Endothelial cell of umbilical vein (primary cell): ENCODE data around the gene IGSF6. TPM values are rescaled to one million over a fixed set of nuclear protein-coding genes. Genes with fewer than 3 reads are reported as not detected.
"Not testable (repeated sequence)": the region's sequence is repeated elsewhere in the genome, so short reads cannot be mapped to it uniquely, and the experiment has no call there.

Experiments
- BruUV-seq: library from RNA; stranded (reverse); fragments of 400-500 nt; replicated peaks from 2 replicates; lab custom pipeline; 2021; lab: Mats Ljungman, UMichigan
- CTCF ChIA-PET: fragments of 300-600, 350-600 bp; sonication (Branson Sonifier 250); formaldehyde crosslinking; loops from one replicate; lab custom pipeline; 2021; ENCODE audit warnings: antibody characterized with exemption, inconsistent platforms; lab: Charles Lee
- POLR2A ChIA-PET: fragments of 300-600, 350-600 bp; sonication (Branson Sonifier 250); formaldehyde crosslinking; loops from one replicate; lab custom pipeline; 2021; ENCODE audit warnings: antibody characterized with exemption, inconsistent platforms; lab: Charles Lee
- DNase-seq: peaks from one replicate; pipeline ENCODE4 v3.0.0-alpha.2; 2011; ENCODE audit warnings: low read depth, low spot score
- FAIRE-seq: peaks from 2 replicates; lab custom pipeline; 2011; peaks lifted over from hg19 to GRCh38; lab: Jason Lieb, UNC
- H2AFZ ChIP-seq: 2 replicates; pipeline ENCODE4 v1.6.0; 2012; ENCODE audit warnings: low read depth, low read length, control low read depth, inconsistent platforms
- H3K27ac ChIP-seq: 2 replicates; pipeline ENCODE4 v1.5.1; 2011; ENCODE audit warnings: low read depth, mild to moderate bottlenecking, control low read depth, low read length, moderate library complexity; ENCODE audit not compliant: insufficient read depth
- H3K27me3 ChIP-seq, 2 experiments: 2 replicates each; pipeline versions ENCODE4 v1.6.0 to v1.6.1; 2011; ENCODE audit warnings: low read length in 2 of 2, mixed read lengths in 1 of 2; ENCODE audit not compliant: control insufficient read depth in 2 of 2, insufficient read depth in 2 of 2
- H3K36me3 ChIP-seq, 2 experiments: 2 replicates in 1 of 2; 3 replicates in 1 of 2; pipeline ENCODE4 v1.5.1; 2011; ENCODE audit warnings: low read length in 2 of 2, mild to moderate bottlenecking in 1 of 2, moderate library complexity in 1 of 2; ENCODE audit not compliant: control insufficient read depth in 2 of 2, insufficient read depth in 2 of 2; ENCODE audit errors: extremely low read depth in 1 of 2
- H3K4me1 ChIP-seq: 3 replicates; pipeline ENCODE4 v1.5.1; 2011; ENCODE audit warnings: mild to moderate bottlenecking, low read length; ENCODE audit not compliant: control insufficient read depth, insufficient read depth; ENCODE audit errors: extremely low read depth
- H3K4me2 ChIP-seq: 2 replicates; pipeline ENCODE4 v1.6.1; 2011; ENCODE audit warnings: low read length, control low read depth, mixed read lengths; ENCODE audit not compliant: insufficient read depth
- H3K4me3 ChIP-seq, 3 experiments: fragments of 200-600 bp in 1 of 3; sonication (generic), shearing (Covaris generic) in 1 of 3; replicated peaks in 1 of 3; 2 replicates each; pipeline ENCODE4 v1.5.1; 2011 to 2016; ENCODE audit warnings: control low read depth in 3 of 3, low read length in 3 of 3, mild to moderate bottlenecking in 2 of 3, inconsistent platforms in 1 of 3, low read depth in 1 of 3, moderate library complexity in 1 of 3; ENCODE audit not compliant: insufficient read depth in 1 of 3
- H3K79me2 ChIP-seq: 2 replicates; pipeline ENCODE4 v1.6.0; 2012; ENCODE audit warnings: low read length, inconsistent platforms; ENCODE audit not compliant: control insufficient read depth, insufficient read depth
- H3K9ac ChIP-seq: replicated peaks from 2 replicates; pipeline ENCODE3; 2011; ENCODE audit warnings: low read length, control low read depth; ENCODE audit not compliant: insufficient read depth; ENCODE audit errors: extremely low read depth
- H3K9me1 ChIP-seq: replicated peaks from 3 replicates; pipeline ENCODE4 v1.6.0; 2011; ENCODE audit warnings: mild to moderate bottlenecking, low read length; ENCODE audit not compliant: control insufficient read depth, insufficient read depth; ENCODE audit errors: extremely low read depth
- H3K9me3 ChIP-seq: replicated peaks from 2 replicates; pipeline ENCODE4 v1.5.1; 2012; ENCODE audit warnings: low read length, inconsistent platforms; ENCODE audit not compliant: control insufficient read depth, insufficient read depth
- H4K20me1 ChIP-seq: replicated peaks from 2 replicates; pipeline ENCODE3; 2011; ENCODE audit warnings: mild to moderate bottlenecking, low read length; ENCODE audit not compliant: control insufficient read depth, insufficient read depth; ENCODE audit errors: extremely low read depth
- EZH2 ChIP-seq: IDR thresholded peaks from 2 replicates; pipeline ENCODE4 v1.6.1; 2012; ENCODE audit warnings: borderline replicate concordance, low read depth, mild to moderate bottlenecking, moderate library complexity, low read length, inconsistent platforms; ENCODE audit not compliant: severe bottlenecking
- FOS ChIP-seq: IDR thresholded peaks from 2 replicates; pipeline ENCODE4 v1.6.1; 2011; ENCODE audit warnings: mild to moderate bottlenecking, low read length, moderate library complexity, borderline replicate concordance; ENCODE audit not compliant: insufficient read depth
- GATA2 ChIP-seq: IDR thresholded peaks from 2 replicates; pipeline ENCODE4 v1.7.0; 2011; ENCODE audit warnings: low read depth, mild to moderate bottlenecking, moderate library complexity, mixed read lengths, low read length; ENCODE audit not compliant: insufficient read length, insufficient read depth
- JUN ChIP-seq: IDR thresholded peaks from 2 replicates; pipeline ENCODE4 v1.6.1; 2011; ENCODE audit warnings: borderline replicate concordance, low read depth; ENCODE audit not compliant: insufficient read length, insufficient read depth
- MAX ChIP-seq: IDR thresholded peaks from 2 replicates; pipeline ENCODE4 v1.6.1; 2011; ENCODE audit not compliant: insufficient read depth, insufficient read length
- MYC ChIP-seq: IDR thresholded peaks from one replicate; pipeline ENCODE4 v1.6.1; 2011; ENCODE audit warnings: mild to moderate bottlenecking, low read depth, low read length
- POLR2A ChIP-seq: IDR thresholded peaks from 2 replicates; pipeline ENCODE4 v1.6.1; 2012; ENCODE audit warnings: low read depth, mild to moderate bottlenecking, control low read depth, low read length
- POLR2AphosphoS5 ChIP-seq: IDR thresholded peaks from 2 replicates; pipeline ENCODE4 v1.6.1; 2012; ENCODE audit warnings: low read depth, mild to moderate bottlenecking, control low read depth, low read length, moderate library complexity; ENCODE audit not compliant: insufficient read depth
- dilution Hi-C: fragments of 300-500 bp; cut with MboI; formaldehyde crosslinking; loops from one replicate; pipeline ENCODE4 v1.15.0; 2019; ENCODE audit warnings: low sequenced_read_pairs; ENCODE audit not compliant: extremely low pct_ligation_motif_present
- intact Hi-C: fragments of 100-400 bp; cut with micrococcal nuclease; formaldehyde crosslinking; loops from one replicate; pipeline ENCODE4 v1.10.0; 2022
- polyA plus RNA-seq, 4 experiments: library from polyadenylated mRNA; depleted of rRNA in 3 of 4; stranded (reverse) in 3 of 4; unstranded in 1 of 4; fragments of >200 nt; gene quantifications; 2 replicates each; pipeline versions ENCODE4 v1.2.1 to v1.2.3, GENCODE V29; 2011 to 2012; ENCODE audit warnings: missing spikeins in 1 of 4
- total RNA-seq: library from RNA; stranded (reverse); gene quantifications from 2 replicates; pipeline ENCODE4 v1.2.3, GENCODE V29; 2021
- TF ChIP-seq, protein P1 (sequence below), 2 donors: IDR thresholded peaks; 1 replicate in 1 of 2; 2 replicates in 1 of 2; pipeline ENCODE4 v1.5.1; 2011; ENCODE audit warnings: low read length in 2 of 2, mild to moderate bottlenecking in 2 of 2, moderate library complexity in 2 of 2, control low read depth in 1 of 2, inconsistent platforms in 1 of 2, low read depth in 1 of 2; ENCODE audit not compliant: insufficient read depth in 1 of 2; ENCODE audit errors: extremely low read depth in 1 of 2

IGSF6 gene
- total and polyA plus RNA-seq, 2 donors (not counting 3 experiments of a cell fraction or from before 2014, with no cell fraction given): not detected

GRCh38 chr16:21637032-21637968 lies 15.1 kb downstream of the IGSF6 start:
- Histone ChIP-seq H3K4me2 (no peak overlapping the region), H3K79me2 (peaks cover 9% of the 10 kb centered on the region), H3K9me1 (no peaks in the 10 kb centered on the region), H3K27ac (no peak overlapping the region), H4K20me1 (peaks cover under 1% of the 10 kb centered on the region), H3K27me3 (no peaks in the 10 kb centered on the region), H3K4me1 (peaks cover 9% of the 10 kb centered on the region), H3K4me3 (no peak overlapping the region), H3K9ac (no peak overlapping the region), H2AFZ (no peak overlapping the region), H3K9me3 (no peaks in the 10 kb centered on the region), H3K36me3 (no peaks in the 10 kb centered on the region)
- dilution Hi-C loops: no loop called here
- FAIRE-seq: no peak
- intact Hi-C loops: no loop called here
- no TSS peak for BruUV-seq
- ChIA-PET CTCF (interaction anchor here (1.1 to 5.0 kb wide), 3 partner anchors 14 to 20 kb away, joined by 3 to 18 read pairs (median 7); no protein-coding TSS in a partner anchor), POLR2A (no interaction called here)
- no peak for TF ChIP-seq FOS
- no peak for TF ChIP-seq EZH2
- TF ChIP-seq MAX: no peak
- TF ChIP-seq GATA2: no peak
- TF ChIP-seq MYC: no peak
- TF ChIP-seq JUN: no peak
- TF ChIP-seq POLR2A: no peak
- no peak for TF ChIP-seq POLR2AphosphoS5
- TF ChIP-seq, protein P1, sequence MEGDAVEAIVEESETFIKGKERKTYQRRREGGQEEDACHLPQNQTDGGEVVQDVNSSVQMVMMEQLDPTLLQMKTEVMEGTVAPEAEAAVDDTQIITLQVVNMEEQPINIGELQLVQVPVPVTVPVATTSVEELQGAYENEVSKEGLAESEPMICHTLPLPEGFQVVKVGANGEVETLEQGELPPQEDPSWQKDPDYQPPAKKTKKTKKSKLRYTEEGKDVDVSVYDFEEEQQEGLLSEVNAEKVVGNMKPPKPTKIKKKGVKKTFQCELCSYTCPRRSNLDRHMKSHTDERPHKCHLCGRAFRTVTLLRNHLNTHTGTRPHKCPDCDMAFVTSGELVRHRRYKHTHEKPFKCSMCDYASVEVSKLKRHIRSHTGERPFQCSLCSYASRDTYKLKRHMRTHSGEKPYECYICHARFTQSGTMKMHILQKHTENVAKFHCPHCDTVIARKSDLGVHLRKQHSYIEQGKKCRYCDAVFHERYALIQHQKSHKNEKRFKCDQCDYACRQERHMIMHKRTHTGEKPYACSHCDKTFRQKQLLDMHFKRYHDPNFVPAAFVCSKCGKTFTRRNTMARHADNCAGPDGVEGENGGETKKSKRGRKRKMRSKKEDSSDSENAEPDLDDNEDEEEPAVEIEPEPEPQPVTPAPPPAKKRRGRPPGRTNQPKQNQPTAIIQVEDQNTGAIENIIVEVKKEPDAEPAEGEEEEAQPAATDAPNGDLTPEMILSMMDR (IDR thresholded peaks at IDR 0.05; ENCODE audit: extremely low read depth in 1 of 2, insufficient read depth in 1 of 2, low read depth in 1 of 2, low read length in 2 of 2): no peak
- DNase-seq: no peak

DNA sequence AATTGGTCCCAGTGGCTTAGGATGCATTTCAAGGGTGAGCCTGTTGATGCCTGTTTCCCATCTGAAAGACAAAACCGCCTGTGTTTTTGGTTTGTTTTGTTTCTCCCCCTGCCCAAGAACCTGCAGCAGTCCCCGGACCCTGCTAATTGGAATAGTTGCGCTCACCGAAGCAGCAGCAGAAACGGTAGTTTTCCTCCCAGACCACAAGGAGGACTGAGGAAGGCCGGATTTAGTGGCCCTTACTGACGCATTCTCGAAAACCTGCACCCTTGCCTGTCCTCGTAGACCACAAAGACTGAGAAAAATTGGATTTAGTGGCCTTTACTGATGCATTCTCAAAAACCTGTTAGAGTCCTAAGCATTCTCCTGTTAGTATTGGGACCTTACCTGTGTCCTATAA lies 16.7 kb downstream of the IGSF6 start:
- intact Hi-C loops: not testable (repeated sequence)

More for the DNA sequence above, 16.7 kb downstream of the IGSF6 start:
- H3K9me3 ChIP-seq, H2AFZ ChIP-seq, H3K36me3 ChIP-seq, FAIRE-seq, H3K9me1 ChIP-seq, H3K27ac ChIP-seq, BruUV-seq, H4K20me1 ChIP-seq, DNase-seq, H3K4me2 ChIP-seq, H3K27me3 ChIP-seq, H3K4me3 ChIP-seq, H3K9ac ChIP-seq, POLR2A ChIA-PET, H3K79me2 ChIP-seq, H3K4me1 ChIP-seq, dilution Hi-C loops: not testable (repeated sequence)
- CTCF ChIA-PET: interaction anchor here (1.0 kb wide), 1 partner anchor 10 kb away, joined by 3 read pairs; no protein-coding TSS in a partner anchor
